Measurements from ENCODE around the gene WARS2. TPM values are rescaled to one million over a fixed set of nuclear protein-coding genes. Genes with fewer than 3 reads are reported as not detected.
A peak's percentile ranks its signal among the peaks of the same experiment; 100 is the strongest.

Gene WARS2
- total and polyA plus RNA-seq, 4 donors: 4.6 to 33.2 (median 11.3) TPM

DNA sequence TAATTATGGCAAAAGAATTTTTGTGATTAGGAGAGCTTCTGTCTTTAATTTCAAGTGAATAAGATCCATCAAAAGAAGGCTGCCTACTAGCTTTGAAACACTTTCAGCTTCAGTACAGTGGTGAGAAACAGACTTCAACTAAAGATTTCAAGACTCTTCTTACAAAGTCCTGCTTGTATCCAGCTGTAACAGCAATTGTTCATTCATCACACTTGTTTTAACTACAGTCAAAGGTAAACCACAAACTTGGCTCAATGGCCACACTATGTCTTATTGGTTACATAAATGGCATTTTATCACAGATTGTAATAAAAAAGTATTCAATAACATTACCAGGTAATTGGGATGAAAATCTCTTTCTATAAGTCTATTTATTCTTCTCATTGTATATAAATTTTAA is 59.2 kb downstream of the WARS2 start:
- Histone ChIP-seq H3K36me3 (ENCODE audit: control insufficient read depth in 4 of 4, insufficient read depth in 4 of 4, low read length in 4 of 4) (peaks cover 0 to under 1% (median 0%) of the 10 kb centered on the region in 4 donors), H3K27ac (ENCODE audit: low read depth in 1 of 2, low read length in 1 of 2) (no peak overlapping the region), H3K4me1 (ENCODE audit: control insufficient read depth in 5 of 5, insufficient read depth in 5 of 5, low read length in 5 of 5) (peaks cover 0 to 11% (median 4%) of the 10 kb centered on the region in 5 donors), H3K9me3 (ENCODE audit: control insufficient read depth in 4 of 4, insufficient read depth in 3 of 4, low read length in 3 of 4) (no peaks in the 10 kb centered on the region), H3K9ac (ENCODE audit: insufficient read depth in 1 of 2, low read length in 2 of 2) (no peak overlapping the region), H3K4me3 (no peak overlapping the region), H3K27me3 (ENCODE audit: control insufficient read depth in 3 of 3, insufficient read depth in 3 of 3, low read length in 2 of 3) (no peaks in the 10 kb centered on the region)
- TF ChIP-seq, protein P1, sequence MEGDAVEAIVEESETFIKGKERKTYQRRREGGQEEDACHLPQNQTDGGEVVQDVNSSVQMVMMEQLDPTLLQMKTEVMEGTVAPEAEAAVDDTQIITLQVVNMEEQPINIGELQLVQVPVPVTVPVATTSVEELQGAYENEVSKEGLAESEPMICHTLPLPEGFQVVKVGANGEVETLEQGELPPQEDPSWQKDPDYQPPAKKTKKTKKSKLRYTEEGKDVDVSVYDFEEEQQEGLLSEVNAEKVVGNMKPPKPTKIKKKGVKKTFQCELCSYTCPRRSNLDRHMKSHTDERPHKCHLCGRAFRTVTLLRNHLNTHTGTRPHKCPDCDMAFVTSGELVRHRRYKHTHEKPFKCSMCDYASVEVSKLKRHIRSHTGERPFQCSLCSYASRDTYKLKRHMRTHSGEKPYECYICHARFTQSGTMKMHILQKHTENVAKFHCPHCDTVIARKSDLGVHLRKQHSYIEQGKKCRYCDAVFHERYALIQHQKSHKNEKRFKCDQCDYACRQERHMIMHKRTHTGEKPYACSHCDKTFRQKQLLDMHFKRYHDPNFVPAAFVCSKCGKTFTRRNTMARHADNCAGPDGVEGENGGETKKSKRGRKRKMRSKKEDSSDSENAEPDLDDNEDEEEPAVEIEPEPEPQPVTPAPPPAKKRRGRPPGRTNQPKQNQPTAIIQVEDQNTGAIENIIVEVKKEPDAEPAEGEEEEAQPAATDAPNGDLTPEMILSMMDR (IDR thresholded peaks at IDR 0.05; ENCODE audit: control extremely low read depth, extremely low read depth): no peak
- no peak for DNase-seq
- no peak for ATAC-seq (ENCODE audit: insufficient read depth, low FRiP score)

DNA sequence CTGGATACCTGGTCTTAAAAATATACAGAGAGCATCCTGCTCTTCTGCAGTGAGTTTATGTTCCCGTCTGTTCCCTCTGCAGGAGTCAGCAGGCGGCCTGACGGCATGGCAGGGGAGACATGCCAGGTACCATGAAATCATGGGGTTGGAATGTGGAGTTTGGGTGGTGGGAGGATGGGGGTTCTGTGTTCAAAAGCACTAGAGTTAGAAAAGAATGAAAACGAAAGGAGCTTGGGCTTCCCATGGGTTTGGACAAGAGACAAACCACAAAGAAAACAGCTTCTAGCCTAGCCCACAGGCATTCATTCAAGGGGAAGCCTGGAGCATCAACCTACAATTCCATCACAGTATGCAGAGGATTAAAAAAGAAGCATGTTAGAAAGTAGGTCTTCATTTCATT is 59.9 kb downstream of the WARS2 start:
- no peaks in the 10 kb centered on the region for H3K9me3 ChIP-seq (ENCODE audit: control insufficient read depth in 4 of 4, insufficient read depth in 3 of 4, low read length in 3 of 4)
- no peak for DNase-seq
- no peaks in the 10 kb centered on the region for H3K27me3 ChIP-seq (ENCODE audit: control insufficient read depth in 3 of 3, insufficient read depth in 3 of 3, low read length in 2 of 3)
- TF ChIP-seq, protein P1 (IDR thresholded peaks at IDR 0.05; ENCODE audit: control extremely low read depth, extremely low read depth): no peak
- peaks cover 0 to 2% (median 0%) of the 10 kb centered on the region in 4 donors for H3K36me3 ChIP-seq (ENCODE audit: control insufficient read depth in 4 of 4, insufficient read depth in 4 of 4, low read length in 4 of 4)
- H3K4me3 ChIP-seq: no peak overlapping the region
- WGBS, 2 donors: 55 to 79% methylated on average over 4 of the region's 4 CpGs
- peaks cover 0 to 11% (median 4%) of the 10 kb centered on the region in 5 donors for H3K4me1 ChIP-seq (ENCODE audit: control insufficient read depth in 5 of 5, insufficient read depth in 5 of 5, low read length in 5 of 5)
- no peak overlapping the region for H3K9ac ChIP-seq (ENCODE audit: insufficient read depth in 1 of 2, low read length in 2 of 2)
- no peak overlapping the region for H3K27ac ChIP-seq (ENCODE audit: low read depth in 1 of 2, low read length in 1 of 2)
- peak; percentile 64 for ATAC-seq (ENCODE audit: insufficient read depth, low FRiP score)

DNA sequence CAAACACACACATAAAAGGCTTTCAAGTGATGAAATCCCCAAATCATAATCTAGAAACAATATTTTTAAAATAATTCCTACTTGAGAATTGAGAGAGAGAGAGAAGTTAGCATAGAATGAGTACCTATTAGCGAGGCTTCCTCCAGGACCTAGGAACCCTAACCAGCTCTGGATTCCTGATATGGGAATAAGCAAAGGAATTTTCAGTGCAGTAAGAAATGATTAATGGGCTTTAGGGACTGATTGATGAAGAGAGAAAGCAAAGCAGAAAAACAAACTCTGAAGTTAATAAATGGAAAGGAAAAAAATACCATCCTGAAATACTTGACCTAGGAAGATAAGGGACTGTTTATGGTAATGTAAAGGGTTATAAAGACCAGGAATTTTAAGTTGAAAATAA is 60.6 kb downstream of the WARS2 start:
- DNase-seq (no peak), ATAC-seq (ENCODE audit: insufficient read depth, low FRiP score) (no peak)
- H3K9me3 ChIP-seq (ENCODE audit: control insufficient read depth in 4 of 4, insufficient read depth in 3 of 4, low read length in 3 of 4): no peaks in the 10 kb centered on the region
- peaks cover 0 to 8% (median 4%) of the 10 kb centered on the region in 5 donors for H3K4me1 ChIP-seq (ENCODE audit: control insufficient read depth in 5 of 5, insufficient read depth in 5 of 5, low read length in 5 of 5)
- 88 to 95% methylated on average over 1 of the region's 1 CpG for WGBS, 2 donors
- H3K36me3 ChIP-seq (ENCODE audit: control insufficient read depth in 4 of 4, insufficient read depth in 4 of 4, low read length in 4 of 4): peaks cover 0 to 2% (median 0%) of the 10 kb centered on the region in 4 donors
- TF ChIP-seq, protein P1 (IDR thresholded peaks at IDR 0.05; ENCODE audit: control extremely low read depth, extremely low read depth): no peak
- H3K4me3 ChIP-seq: no peak overlapping the region
- no peak overlapping the region for H3K27ac ChIP-seq (ENCODE audit: low read depth in 1 of 2, low read length in 1 of 2)
- no peaks in the 10 kb centered on the region for H3K27me3 ChIP-seq (ENCODE audit: control insufficient read depth in 3 of 3, insufficient read depth in 3 of 3, low read length in 2 of 3)
- H3K9ac ChIP-seq (ENCODE audit: insufficient read depth in 1 of 2, low read length in 2 of 2): no peak overlapping the region

DNA sequence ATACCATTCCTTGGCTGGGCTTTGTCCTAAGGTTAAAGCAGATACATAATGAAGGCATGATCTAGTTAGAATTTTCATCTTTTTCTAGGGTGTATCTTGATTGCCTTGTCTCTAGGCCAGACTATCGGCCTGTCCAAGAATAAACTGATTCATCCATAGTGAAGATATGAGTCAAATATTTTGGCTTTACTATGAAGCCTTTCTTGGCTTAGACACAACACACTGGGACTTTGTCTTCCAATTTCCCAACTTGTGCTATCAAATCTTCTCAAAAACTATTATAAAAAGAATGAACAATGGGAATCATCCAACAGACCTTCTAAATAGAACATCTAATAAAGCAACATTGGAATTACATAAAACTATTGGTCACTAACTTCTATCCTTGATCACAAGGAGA is 64.8 kb downstream of the WARS2 start:
- Histone ChIP-seq H3K4me1 (ENCODE audit: control insufficient read depth in 5 of 5, insufficient read depth in 5 of 5, low read length in 5 of 5) (peaks cover 0 to 7% (median 0%) of the 10 kb centered on the region in 5 donors), H3K9ac (ENCODE audit: insufficient read depth in 1 of 2, low read length in 2 of 2) (no peak overlapping the region), H3K27me3 (ENCODE audit: control insufficient read depth in 3 of 3, insufficient read depth in 3 of 3, low read length in 2 of 3) (no peaks in the 10 kb centered on the region), H3K27ac (ENCODE audit: low read depth in 1 of 2, low read length in 1 of 2) (no peak overlapping the region), H3K36me3 (ENCODE audit: control insufficient read depth in 4 of 4, insufficient read depth in 4 of 4, low read length in 4 of 4) (peaks cover 0 to 3% (median 1%) of the 10 kb centered on the region in 4 donors), H3K9me3 (ENCODE audit: control insufficient read depth in 4 of 4, insufficient read depth in 3 of 4, low read length in 3 of 4) (no peaks in the 10 kb centered on the region), H3K4me3 (no peak overlapping the region)
- WGBS, 2 donors: 82 to 84% methylated on average over 1 of the region's 1 CpG
- DNase-seq (no peak), ATAC-seq (ENCODE audit: insufficient read depth, low FRiP score) (no peak)
- TF ChIP-seq, protein P1 (IDR thresholded peaks at IDR 0.05; ENCODE audit: control extremely low read depth, extremely low read depth): no peak
